ENCODE results near the gene RALY. TPM values are rescaled to one million over a fixed set of nuclear protein-coding genes. Genes with fewer than 3 reads are reported as not detected.

Gene RALY
- total RNA-seq, 1 experiment from 2014 or later = 219 TPM

DNA sequence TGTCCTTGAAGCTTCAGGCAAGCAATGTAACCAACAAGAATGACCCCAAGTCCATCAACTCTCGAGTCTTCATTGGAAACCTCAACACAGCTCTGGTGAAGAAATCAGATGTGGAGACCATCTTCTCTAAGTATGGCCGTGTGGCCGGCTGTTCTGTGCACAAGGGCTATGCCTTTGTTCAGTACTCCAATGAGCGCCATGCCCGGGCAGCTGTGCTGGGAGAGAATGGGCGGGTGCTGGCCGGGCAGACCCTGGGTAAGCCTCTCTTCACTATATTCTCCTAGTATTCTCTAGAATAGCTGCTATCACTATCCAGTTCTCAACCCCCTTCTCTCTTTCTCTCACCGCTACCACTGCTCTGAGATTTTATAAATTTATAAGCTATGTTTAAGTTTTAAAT, 78.4 kb downstream of the RALY start:
- Histone ChIP-seq H3K79me2 (ENCODE audit: low read depth) (peaks cover 25% of the 10 kb centered on the region; the same call in 1 of the 2 replicates), H3K27ac (no peak overlapping the region), H3K9me2 (ENCODE audit: insufficient read depth) (no peaks in the 10 kb centered on the region), H2AFZ (no peak overlapping the region), H3K4me3 (no peak overlapping the region), H4K20me1 (ENCODE audit: insufficient read depth) (peaks cover 25% of the 10 kb centered on the region), H3K27me3 (ENCODE audit: insufficient read depth, low read depth) (no peaks in the 10 kb centered on the region), H3K4me2 (no peak overlapping the region), H3K9me3 (ENCODE audit: insufficient read depth, low read depth) (no peaks in the 10 kb centered on the region), H3K4me1 (replicated peaks; ENCODE audit: insufficient read depth) (peaks cover 13% of the 10 kb centered on the region; the same call in 1 of the 2 replicates), H3K36me3 (ENCODE audit: low read depth) (no peaks in the 10 kb centered on the region), H3F3A (ENCODE audit: insufficient read depth, low read depth) (peaks cover 13% of the 10 kb centered on the region)
- TF ChIP-seq EZH2 (IDR thresholded peaks at IDR 0.05; ENCODE audit: low read depth) = no peak
- TF ChIP-seq, protein P1, sequence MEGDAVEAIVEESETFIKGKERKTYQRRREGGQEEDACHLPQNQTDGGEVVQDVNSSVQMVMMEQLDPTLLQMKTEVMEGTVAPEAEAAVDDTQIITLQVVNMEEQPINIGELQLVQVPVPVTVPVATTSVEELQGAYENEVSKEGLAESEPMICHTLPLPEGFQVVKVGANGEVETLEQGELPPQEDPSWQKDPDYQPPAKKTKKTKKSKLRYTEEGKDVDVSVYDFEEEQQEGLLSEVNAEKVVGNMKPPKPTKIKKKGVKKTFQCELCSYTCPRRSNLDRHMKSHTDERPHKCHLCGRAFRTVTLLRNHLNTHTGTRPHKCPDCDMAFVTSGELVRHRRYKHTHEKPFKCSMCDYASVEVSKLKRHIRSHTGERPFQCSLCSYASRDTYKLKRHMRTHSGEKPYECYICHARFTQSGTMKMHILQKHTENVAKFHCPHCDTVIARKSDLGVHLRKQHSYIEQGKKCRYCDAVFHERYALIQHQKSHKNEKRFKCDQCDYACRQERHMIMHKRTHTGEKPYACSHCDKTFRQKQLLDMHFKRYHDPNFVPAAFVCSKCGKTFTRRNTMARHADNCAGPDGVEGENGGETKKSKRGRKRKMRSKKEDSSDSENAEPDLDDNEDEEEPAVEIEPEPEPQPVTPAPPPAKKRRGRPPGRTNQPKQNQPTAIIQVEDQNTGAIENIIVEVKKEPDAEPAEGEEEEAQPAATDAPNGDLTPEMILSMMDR (conservative IDR thresholded peaks at IDR 0.05) = no peak
- ChIA-PET CTCF (no interaction called here), POLR2A (ENCODE audit: unreplicated experiment) (interaction anchor here (0.7 kb wide), 1 partner anchor 285 kb away, joined by 4 read pairs; no protein-coding TSS in a partner anchor)
- intact Hi-C loops (cut with micrococcal nuclease; ENCODE audit: unreplicated experiment) = loop anchor here (5.0 kb wide), 1 partner anchor 615 kb away; no protein-coding TSS in a partner anchor
- BruUV-seq (replicated peaks) = no TSS peak
- DNase-seq = no peak

DNA sequence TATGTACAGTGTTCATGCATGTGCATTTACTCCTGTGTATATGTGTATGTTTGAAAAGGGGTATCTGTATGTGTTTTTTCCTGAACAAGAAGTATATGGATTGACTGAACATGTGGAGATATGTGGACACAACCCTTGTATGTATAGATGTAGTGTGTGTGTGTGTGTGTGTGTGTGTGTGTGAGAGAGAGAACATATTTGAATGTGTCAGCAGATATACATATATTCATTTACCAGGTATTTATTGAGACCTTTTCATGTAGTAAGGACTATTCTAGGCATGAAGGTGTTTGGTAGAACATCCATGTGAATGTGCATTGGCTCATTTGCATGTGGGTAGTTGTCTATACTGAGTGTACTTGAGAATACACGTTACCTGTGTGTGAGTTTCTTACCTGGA, 79.1 kb downstream of the RALY start:
- H3K36me3 ChIP-seq (ENCODE audit: low read depth) = no peaks in the 10 kb centered on the region
- H2AFZ ChIP-seq = no peak overlapping the region
- H3K9me3 ChIP-seq (ENCODE audit: insufficient read depth, low read depth) = no peaks in the 10 kb centered on the region
- H3K27ac ChIP-seq = no peak overlapping the region
- ChIA-PET CTCF (no interaction called here), POLR2A (ENCODE audit: unreplicated experiment) (no interaction called here)
- peaks cover 13% of the 10 kb centered on the region for H3F3A ChIP-seq (ENCODE audit: insufficient read depth, low read depth)
- H3K4me1 ChIP-seq (replicated peaks; ENCODE audit: insufficient read depth) = peaks cover 13% of the 10 kb centered on the region; the same call in 1 of the 2 replicates
- no peak overlapping the region for H3K4me3 ChIP-seq
- TF ChIP-seq, protein P1 (conservative IDR thresholded peaks at IDR 0.05) = no peak
- no peak for TF ChIP-seq EZH2 (IDR thresholded peaks at IDR 0.05; ENCODE audit: low read depth)
- peaks cover 25% of the 10 kb centered on the region for H4K20me1 ChIP-seq (ENCODE audit: insufficient read depth)
- peaks cover 25% of the 10 kb centered on the region; the same call in 1 of the 2 replicates for H3K79me2 ChIP-seq (ENCODE audit: low read depth)
- H3K4me2 ChIP-seq = no peak overlapping the region
- H3K9me2 ChIP-seq (ENCODE audit: insufficient read depth) = no peaks in the 10 kb centered on the region
- intact Hi-C loops (cut with micrococcal nuclease; ENCODE audit: unreplicated experiment) = loop anchor here (5.0 kb wide), 1 partner anchor 615 kb away; no protein-coding TSS in a partner anchor
- no peaks in the 10 kb centered on the region for H3K27me3 ChIP-seq (ENCODE audit: insufficient read depth, low read depth)
- no TSS peak for BruUV-seq (replicated peaks)
- DNase-seq = no peak

DNA sequence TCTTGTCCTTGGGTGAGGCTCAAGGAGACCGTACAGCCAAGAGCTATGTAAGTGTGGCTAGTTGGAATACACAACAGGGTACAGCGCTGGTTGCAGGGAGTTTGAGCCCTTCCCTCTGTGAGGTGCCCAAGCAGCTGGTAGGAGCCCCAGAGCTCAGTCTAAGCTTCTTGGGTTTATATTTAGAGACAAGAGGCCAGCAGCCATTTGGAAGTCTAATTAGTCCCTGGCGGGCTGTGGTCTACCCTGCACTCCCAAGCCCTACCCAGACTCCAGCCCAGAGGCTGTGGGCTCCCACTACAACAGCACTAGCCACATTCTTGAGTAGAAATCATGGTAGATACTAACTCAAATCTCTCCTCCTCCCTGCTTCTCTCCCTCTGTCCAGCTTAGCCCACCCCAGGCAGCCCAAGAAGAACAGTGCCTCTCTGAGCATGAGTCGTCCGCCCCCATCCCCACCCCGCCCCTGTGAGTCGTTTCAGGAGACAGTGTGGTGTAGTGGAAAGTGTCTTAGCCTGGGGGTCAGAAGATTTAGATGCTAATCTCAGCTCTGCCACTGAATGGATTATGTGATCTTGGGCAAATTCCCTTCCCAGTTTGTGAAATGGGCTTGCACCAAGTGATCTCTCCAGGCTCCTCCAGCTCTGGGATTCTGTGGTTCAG, 80.5 kb downstream of the RALY start:
- CTCF ChIA-PET = no interaction called here
- peaks cover 17% of the 10 kb centered on the region for H4K20me1 ChIP-seq (ENCODE audit: insufficient read depth)
- TF ChIP-seq, protein P1 (conservative IDR thresholded peaks at IDR 0.05) = no peak
- TF ChIP-seq EZH2 (IDR thresholded peaks at IDR 0.05; ENCODE audit: low read depth) = no peak

More for the DNA sequence above, 80.5 kb downstream of the RALY start:
- Histone ChIP-seq H3K36me3 (ENCODE audit: low read depth) (no peaks in the 10 kb centered on the region), H3F3A (ENCODE audit: insufficient read depth, low read depth) (peaks cover 5% of the 10 kb centered on the region), H3K79me2 (ENCODE audit: low read depth) (peaks cover 20% of the 10 kb centered on the region; the same call in 1 of the 2 replicates), H2AFZ (no peak overlapping the region), H3K9me3 (ENCODE audit: insufficient read depth, low read depth) (no peaks in the 10 kb centered on the region), H3K4me1 (replicated peaks; ENCODE audit: insufficient read depth) (peaks cover 5% of the 10 kb centered on the region; the same call in 1 of the 2 replicates), H3K27me3 (ENCODE audit: insufficient read depth, low read depth) (no peaks in the 10 kb centered on the region), H3K4me2 (no peak overlapping the region), H3K9me2 (ENCODE audit: insufficient read depth) (no peaks in the 10 kb centered on the region), H3K27ac (no peak overlapping the region), H3K4me3 (no peak overlapping the region)
- intact Hi-C loops (cut with micrococcal nuclease; ENCODE audit: unreplicated experiment) = loop anchor here (5.0 kb wide), 1 partner anchor 617 kb away; no protein-coding TSS in a partner anchor
- POLR2A ChIA-PET (ENCODE audit: unreplicated experiment) = interaction anchor here (0.6 kb wide), 2 partner anchors 19 to 81 kb away, joined by 3 to 5 read pairs; no protein-coding TSS in a partner anchor
- BruUV-seq (replicated peaks) = no TSS peak
- DNase-seq = no peak
